ENCODE results near the gene OR7D2.

Gene OR7D2

DNA sequence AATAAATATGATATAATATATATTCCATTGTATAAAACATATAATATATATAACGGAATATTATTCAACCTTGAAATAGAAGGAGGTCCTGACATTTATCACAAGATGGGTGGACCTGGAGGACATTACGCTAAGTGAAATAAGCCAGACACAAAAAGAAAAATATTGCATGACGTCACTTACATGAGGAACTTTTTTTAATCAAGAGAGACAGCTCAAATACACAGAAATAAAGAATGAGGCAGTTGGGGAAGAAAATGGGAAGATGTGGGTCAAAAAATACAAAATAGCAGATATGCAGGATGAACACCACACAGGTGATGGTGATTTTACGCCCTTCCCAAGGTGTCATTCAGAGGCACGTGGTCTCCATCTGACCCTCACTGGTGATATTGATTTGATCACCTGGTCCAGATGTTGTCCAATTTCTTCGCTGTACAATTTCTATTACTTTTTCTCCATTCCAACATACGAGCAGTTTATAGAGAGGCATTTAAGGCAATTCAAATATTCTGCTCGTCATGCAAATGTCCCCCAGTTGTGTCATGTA lies 39.1 kb upstream of the OR7D2 start:
- H3K79me2 ChIP-seq (ENCODE audit: insufficient read depth, low read length): peaks cover 45% of the 10 kb centered on the region
- H3K9me3 ChIP-seq (ENCODE audit: insufficient read depth, low read depth, low read length): peaks cover 2% of the 10 kb centered on the region; the same call in 1 of the 2 replicates
- H4K20me1 ChIP-seq (ENCODE audit: insufficient read depth, low read length, poor library complexity, severe bottlenecking): peaks cover 26% of the 10 kb centered on the region
- H3K9me2 ChIP-seq (replicated peaks; ENCODE audit: low read depth, low read length): no peaks in the 10 kb centered on the region
- no peaks in the 10 kb centered on the region for H3K36me3 ChIP-seq (ENCODE audit: insufficient read depth, low read length)
- H3K4me2 ChIP-seq (ENCODE audit: low read depth, low read length, poor library complexity, severe bottlenecking): peak overlapping the region; percentile 95
- no peaks in the 10 kb centered on the region for H3F3A ChIP-seq (ENCODE audit: low read depth)
- peak overlapping the region; percentile 92 for H3K9ac ChIP-seq (ENCODE audit: low read depth, low read length, poor library complexity, severe bottlenecking)
- peaks cover 29% of the 10 kb centered on the region for H3K4me1 ChIP-seq (ENCODE audit: insufficient read depth, low read length, poor library complexity, severe bottlenecking)
- H3K4me3 ChIP-seq (ENCODE audit: low read length, poor library complexity, severe bottlenecking): peak overlapping the region; percentile 93
- no peak for TF ChIP-seq EZH2phosphoT487 (IDR thresholded peaks at IDR 0.05; ENCODE audit: borderline replicate concordance)
- TF ChIP-seq, protein P1, sequence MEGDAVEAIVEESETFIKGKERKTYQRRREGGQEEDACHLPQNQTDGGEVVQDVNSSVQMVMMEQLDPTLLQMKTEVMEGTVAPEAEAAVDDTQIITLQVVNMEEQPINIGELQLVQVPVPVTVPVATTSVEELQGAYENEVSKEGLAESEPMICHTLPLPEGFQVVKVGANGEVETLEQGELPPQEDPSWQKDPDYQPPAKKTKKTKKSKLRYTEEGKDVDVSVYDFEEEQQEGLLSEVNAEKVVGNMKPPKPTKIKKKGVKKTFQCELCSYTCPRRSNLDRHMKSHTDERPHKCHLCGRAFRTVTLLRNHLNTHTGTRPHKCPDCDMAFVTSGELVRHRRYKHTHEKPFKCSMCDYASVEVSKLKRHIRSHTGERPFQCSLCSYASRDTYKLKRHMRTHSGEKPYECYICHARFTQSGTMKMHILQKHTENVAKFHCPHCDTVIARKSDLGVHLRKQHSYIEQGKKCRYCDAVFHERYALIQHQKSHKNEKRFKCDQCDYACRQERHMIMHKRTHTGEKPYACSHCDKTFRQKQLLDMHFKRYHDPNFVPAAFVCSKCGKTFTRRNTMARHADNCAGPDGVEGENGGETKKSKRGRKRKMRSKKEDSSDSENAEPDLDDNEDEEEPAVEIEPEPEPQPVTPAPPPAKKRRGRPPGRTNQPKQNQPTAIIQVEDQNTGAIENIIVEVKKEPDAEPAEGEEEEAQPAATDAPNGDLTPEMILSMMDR (conservative IDR thresholded peaks at IDR 0.05; ENCODE audit: low read length): no peak
- H2AFZ ChIP-seq (ENCODE audit: low read length): peak overlapping the region; percentile 100
- H3K27me3 ChIP-seq (ENCODE audit: insufficient read depth, low read length, poor library complexity, severe bottlenecking): no peaks in the 10 kb centered on the region

DNA sequence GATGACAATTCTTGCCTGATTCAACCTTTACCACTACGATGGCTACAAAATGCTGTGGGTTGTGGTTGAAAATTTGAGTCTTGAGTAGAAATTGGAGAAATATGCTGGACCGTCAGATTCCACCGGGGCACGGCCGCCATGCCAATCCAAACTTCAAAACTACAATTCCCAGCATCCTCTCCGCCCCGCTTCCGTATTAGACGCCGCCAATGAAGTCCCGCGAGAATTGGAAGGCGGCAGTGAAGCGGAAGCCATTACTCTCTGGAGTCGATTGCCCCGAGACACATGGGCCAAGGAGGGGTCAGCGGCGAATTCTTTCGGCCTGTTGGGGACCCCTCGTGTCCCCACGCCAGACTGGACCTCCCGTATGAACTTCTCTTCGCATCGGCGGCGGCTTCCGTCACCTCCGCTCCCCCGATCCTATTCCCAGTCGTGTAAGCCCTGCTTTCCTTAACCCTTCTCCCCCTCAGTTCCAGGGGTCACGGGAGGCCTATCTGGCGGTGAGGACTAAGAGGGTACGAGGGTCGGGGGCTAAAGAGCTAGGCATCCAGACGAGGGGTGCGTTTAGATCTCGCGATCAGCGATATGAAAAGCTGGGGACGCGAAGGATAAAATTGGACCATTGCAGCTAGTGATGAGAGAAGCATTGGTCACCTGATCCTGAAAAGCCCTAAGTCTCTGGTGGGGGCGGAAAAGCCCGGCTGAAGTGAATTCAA lies 38.5 kb upstream of the OR7D2 start, which contains the start of gene ZNF317:
ZNF317 (plus strand) TSS at position 239 of the 716 bp plus-strand sequence. CDS start 15,620 bp downstream, outside the sequence.
- H3K9me2 ChIP-seq (replicated peaks; ENCODE audit: low read depth, low read length): no peaks in the 10 kb centered on the region
- peaks cover 29% of the 10 kb centered on the region for H4K20me1 ChIP-seq (ENCODE audit: insufficient read depth, low read length, poor library complexity, severe bottlenecking)
- peak within 1 kb of the TSS; percentile 93 for H3K4me3 ChIP-seq (ENCODE audit: low read length, poor library complexity, severe bottlenecking)
- peaks cover 51% of the 10 kb centered on the region for H3K79me2 ChIP-seq (ENCODE audit: insufficient read depth, low read length)
- peak within 1 kb of the TSS; percentile 95 for H3K4me2 ChIP-seq (ENCODE audit: low read depth, low read length, poor library complexity, severe bottlenecking)
- no peak for TF ChIP-seq EZH2phosphoT487 (IDR thresholded peaks at IDR 0.05; ENCODE audit: borderline replicate concordance)
- TF ChIP-seq, protein P1 (conservative IDR thresholded peaks at IDR 0.05; ENCODE audit: low read length): no peak
- no peaks in the 10 kb centered on the region for H3F3A ChIP-seq (ENCODE audit: low read depth)
- no peaks in the 10 kb centered on the region for H3K27me3 ChIP-seq (ENCODE audit: insufficient read depth, low read length, poor library complexity, severe bottlenecking)
- H3K36me3 ChIP-seq (ENCODE audit: insufficient read depth, low read length): no peaks in the 10 kb centered on the region
- peak within 1 kb of the TSS; percentile 100 for H2AFZ ChIP-seq (ENCODE audit: low read length)
- H3K9me3 ChIP-seq (ENCODE audit: insufficient read depth, low read depth, low read length): peaks cover 8% of the 10 kb centered on the region; the same call in 1 of the 2 replicates
- H3K4me1 ChIP-seq (ENCODE audit: insufficient read depth, low read length, poor library complexity, severe bottlenecking): peaks cover 29% of the 10 kb centered on the region
- H3K9ac ChIP-seq (ENCODE audit: low read depth, low read length, poor library complexity, severe bottlenecking): peak within 1 kb of the TSS; percentile 92

DNA sequence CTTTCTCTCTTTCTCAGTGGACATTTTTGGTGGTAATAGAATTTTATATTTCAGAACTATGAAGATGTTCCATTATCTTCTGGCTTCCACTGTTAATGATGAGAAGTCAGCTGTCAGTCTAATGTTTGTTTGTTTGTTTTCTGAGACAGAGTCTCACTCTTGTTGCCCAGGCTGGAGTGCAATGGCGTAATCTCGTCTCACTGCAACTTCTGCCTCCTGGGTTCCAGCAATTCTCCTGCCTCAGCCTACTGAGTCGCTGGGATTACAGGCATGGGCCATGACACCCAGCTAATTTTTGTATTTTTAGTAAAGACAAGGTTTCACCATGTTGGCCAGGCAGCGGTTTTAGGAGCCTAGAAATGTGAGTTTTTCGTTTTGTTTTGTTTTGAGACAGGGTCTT lies 33.9 kb upstream of the OR7D2 start:
- Histone ChIP-seq H3K9me2 (replicated peaks; ENCODE audit: low read depth, low read length) (no peaks in the 10 kb centered on the region), H3K36me3 (ENCODE audit: insufficient read depth, low read length) (peaks cover 13% of the 10 kb centered on the region; the same call in 1 of the 2 replicates), H3K9ac (ENCODE audit: low read depth, low read length, poor library complexity, severe bottlenecking) (no peak overlapping the region), H2AFZ (ENCODE audit: low read length) (no peak overlapping the region), H3K4me3 (ENCODE audit: low read length, poor library complexity, severe bottlenecking) (no peak overlapping the region), H3K27me3 (ENCODE audit: insufficient read depth, low read length, poor library complexity, severe bottlenecking) (no peaks in the 10 kb centered on the region), H3K79me2 (ENCODE audit: insufficient read depth, low read length) (peaks cover 96% of the 10 kb centered on the region), H3K4me1 (ENCODE audit: insufficient read depth, low read length, poor library complexity, severe bottlenecking) (peaks cover 22% of the 10 kb centered on the region), H3K9me3 (ENCODE audit: insufficient read depth, low read depth, low read length) (peaks cover 12% of the 10 kb centered on the region; the same call in 1 of the 2 replicates), H3F3A (ENCODE audit: low read depth) (no peaks in the 10 kb centered on the region), H4K20me1 (ENCODE audit: insufficient read depth, low read length, poor library complexity, severe bottlenecking) (peaks cover 37% of the 10 kb centered on the region), H3K4me2 (ENCODE audit: low read depth, low read length, poor library complexity, severe bottlenecking) (no peak overlapping the region)
- TF ChIP-seq, protein P1 (conservative IDR thresholded peaks at IDR 0.05; ENCODE audit: low read length): no peak
- TF ChIP-seq EZH2phosphoT487 (IDR thresholded peaks at IDR 0.05; ENCODE audit: borderline replicate concordance): no peak

Measured in Loucy (cell line).